GM19438 (cell line): ENCODE measurements around the gene PDIK1L.

Experiments used
- ATAC-seq: cut with Tn5 transposase; IDR thresholded peaks from one replicate; pipeline ENCODE4 v1.9.1; 2021; ENCODE audit warnings: low read depth; ENCODE audit not compliant: unreplicated experiment

PDIK1L gene

GRCh38 chr1:26111530-26112406 is at the start of gene PDIK1L:
PDIK1L (plus strand) TSS chr1:26111824; CDS start chr1:26114309, 2,485 bp downstream.
- peak; percentile 65 for ATAC-seq

DNA sequence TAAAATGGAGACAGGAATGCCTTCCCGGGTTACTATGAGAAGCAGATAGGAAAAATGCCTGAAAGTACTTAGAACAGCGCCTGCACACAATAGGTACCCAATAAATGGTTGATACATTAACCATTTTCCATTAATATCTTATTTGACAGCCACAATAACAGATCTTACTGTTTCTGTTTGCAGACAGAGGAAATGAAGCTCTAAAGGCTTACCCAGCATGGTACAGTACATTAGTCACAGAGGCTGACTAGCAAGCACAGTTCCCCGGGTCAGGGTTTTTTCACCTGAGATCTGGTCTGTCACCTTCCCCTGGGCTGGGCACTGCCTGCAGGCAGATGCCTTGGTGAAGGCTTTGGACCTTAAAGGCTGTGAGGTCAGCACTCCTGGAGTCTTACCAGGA is 47.1 kb upstream of the PDIK1L start:
- no peak for ATAC-seq

GRCh38 chr1:26066160-26066559 is 45.5 kb upstream of the PDIK1L start:
- no peak for ATAC-seq

DNA sequence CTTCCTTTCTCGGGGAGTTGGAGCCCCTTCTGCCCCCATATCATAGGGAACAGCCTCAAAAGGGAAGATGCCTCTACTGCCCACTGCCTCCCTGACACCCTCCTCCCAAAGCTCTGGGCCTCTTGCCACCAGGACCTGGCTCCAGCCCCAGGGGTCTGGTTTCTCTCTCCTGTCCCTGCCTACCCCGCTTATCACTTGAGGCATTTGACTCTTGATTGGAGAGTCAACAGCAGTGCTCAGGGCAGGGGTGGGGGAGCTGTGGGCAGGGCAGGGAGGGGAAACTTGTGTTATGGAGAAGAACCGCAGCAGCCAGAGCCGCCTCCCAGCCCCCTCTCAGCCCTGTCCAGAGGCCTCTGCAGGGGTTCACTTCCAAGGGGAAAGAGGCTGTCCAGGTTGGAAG is 44.8 kb upstream of the PDIK1L start:
- ATAC-seq: no peak

GRCh38 chr1:26067432-26067911 is 44.2 kb upstream of the PDIK1L start, which contains the start of gene TRIM63:
TRIM63 (minus strand) TSS chr1:26067630; CDS start chr1:26067494, 136 bp downstream.
- ATAC-seq: no peak

- ATAC-seq: no peak
These were observed 41.7 kb upstream of the PDIK1L start for GRCh38 chr1:26069941-26070295.

GRCh38 chr1:26070296-26070962 is 41.2 kb upstream of the PDIK1L start:
- ATAC-seq: no peak

DNA sequence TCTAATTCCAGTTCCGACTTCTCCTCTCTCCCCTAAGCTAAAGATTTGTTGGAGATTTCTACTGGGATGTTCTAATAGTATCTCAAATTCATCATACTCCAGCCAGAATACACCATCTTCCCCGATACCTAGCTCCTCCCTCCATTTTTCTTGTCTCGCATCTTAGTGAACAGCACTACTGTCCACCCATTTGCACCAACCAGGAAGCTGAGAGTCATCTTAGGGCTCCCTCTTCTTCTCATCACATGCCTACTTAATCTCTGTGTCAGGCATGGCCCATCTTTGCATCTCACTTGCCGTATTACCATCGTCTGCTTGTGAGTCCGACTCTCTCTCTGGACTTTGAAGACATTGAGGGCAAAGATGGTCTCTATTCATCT is 40.7 kb upstream of the PDIK1L start:
- no peak for ATAC-seq

- no peak for ATAC-seq
These were observed 39.3 kb upstream of the PDIK1L start for GRCh38 chr1:26072305-26072704.

DNA sequence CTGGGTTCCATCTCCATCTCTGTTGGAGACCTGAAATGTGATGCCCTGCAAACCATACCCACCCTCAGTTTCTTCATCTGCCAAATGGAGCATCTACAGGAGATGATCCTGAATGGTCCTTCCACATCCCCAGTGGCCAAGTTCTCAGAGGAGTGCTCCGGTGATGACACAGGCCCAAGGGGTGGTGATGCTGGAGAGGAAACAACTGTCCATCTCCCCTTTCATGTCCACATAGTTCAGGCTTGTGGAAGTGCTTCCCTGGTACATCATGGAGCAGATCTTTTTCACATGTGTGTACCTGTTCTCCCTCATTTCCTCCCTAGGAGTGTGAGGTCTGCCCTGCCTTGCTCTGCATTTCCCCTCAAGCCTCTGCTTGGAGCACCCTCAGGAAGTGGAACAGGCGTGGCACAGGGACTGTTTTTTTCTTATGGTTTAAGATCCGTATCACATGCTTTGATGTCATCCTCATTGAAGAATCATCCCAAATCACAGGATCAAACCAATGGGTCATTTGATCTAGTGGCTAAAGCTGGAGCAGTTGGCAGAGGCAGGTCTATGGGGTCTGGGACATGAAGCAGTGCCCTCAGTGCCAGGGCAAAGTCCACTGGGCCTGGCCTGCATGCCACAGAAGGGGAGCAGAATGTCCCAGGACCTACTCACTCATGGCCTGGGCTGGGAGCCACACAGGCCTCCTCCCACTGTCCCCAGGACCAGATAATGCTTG is 36.0 kb upstream of the PDIK1L start:
- no peak for ATAC-seq

GRCh38 chr1:26077524-26077923 is 34.1 kb upstream of the PDIK1L start:
- no peak for ATAC-seq

- ATAC-seq: no peak
These were observed 33.1 kb upstream of the PDIK1L start for GRCh38 chr1:26078286-26079177.

- ATAC-seq: no peak
These were observed 32.5 kb upstream of the PDIK1L start for GRCh38 chr1:26079178-26079563.

- ATAC-seq: no peak
These were observed 31.4 kb upstream of the PDIK1L start for GRCh38 chr1:26079960-26080814.

DNA sequence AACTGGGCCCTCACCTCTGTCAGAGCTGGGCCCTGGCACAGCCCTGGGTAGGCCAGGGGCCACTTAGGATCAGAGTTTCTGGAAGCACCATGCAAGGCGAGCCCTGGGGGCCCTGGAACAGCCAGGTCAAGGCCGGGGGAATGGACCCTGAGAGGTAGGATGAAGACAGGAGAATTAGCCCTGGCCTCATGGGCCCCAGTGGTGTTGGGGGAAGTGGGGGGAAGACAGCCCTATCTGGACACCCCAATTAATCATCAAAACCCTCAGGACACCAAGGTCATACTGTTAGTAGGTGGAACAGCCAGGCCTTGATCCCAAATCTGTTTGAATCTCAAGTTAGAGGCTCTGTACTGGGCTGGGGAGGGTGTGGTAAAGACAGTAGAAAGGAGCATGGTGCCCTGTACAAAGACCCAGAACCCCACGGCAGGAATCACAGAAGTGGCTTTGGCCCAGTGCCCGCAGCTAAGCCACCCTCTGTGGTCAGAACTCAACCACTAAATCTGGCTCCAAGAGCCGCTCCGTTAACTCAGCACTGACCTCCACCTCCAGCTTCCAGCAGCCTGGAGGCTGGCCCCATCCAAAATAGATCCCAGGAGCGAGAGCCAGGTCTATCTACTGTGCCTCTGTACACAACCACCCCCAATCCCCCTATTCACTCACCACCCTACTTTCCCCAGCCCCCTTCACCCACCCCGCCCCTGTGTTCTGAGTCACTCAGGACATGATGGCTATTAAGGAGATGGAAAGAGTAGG is 30.2 kb upstream of the PDIK1L start:
- ATAC-seq: no peak

GRCh38 chr1:26082020-26082350 is 29.6 kb upstream of the PDIK1L start:
- no peak for ATAC-seq

GRCh38 chr1:26083208-26083607 is 28.4 kb upstream of the PDIK1L start:
- no peak for ATAC-seq

DNA sequence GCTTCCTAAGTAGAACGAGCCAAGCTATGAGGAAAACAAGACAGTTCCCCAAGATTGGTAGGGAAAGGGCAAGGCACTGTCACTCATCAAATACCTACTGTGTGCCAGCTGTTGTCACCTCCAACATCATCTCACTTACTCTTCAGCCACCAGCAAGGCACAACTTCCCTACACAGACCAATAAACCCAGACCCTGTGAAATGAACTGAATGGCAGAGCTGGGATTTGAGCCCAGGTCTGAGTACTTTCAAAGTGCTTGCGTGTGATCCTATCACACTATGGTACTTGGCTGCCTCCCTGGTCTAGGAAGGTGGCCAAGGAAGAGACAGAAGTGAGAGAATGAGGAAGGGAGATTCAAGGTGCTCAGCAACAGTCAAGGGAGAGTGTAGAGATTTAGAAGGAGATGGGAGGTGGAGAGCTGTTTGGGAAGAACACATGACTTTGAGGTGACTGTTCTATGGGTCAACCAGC is 27.5 kb upstream of the PDIK1L start:
- no peak for ATAC-seq

- ATAC-seq: no peak
These were observed 26.8 kb upstream of the PDIK1L start for GRCh38 chr1:26084844-26085243.
